Measurements from ENCODE around the gene EBLN1.
A peak's percentile ranks its signal among the peaks of the same experiment; 100 is the strongest.

EBLN1 gene

DNA sequence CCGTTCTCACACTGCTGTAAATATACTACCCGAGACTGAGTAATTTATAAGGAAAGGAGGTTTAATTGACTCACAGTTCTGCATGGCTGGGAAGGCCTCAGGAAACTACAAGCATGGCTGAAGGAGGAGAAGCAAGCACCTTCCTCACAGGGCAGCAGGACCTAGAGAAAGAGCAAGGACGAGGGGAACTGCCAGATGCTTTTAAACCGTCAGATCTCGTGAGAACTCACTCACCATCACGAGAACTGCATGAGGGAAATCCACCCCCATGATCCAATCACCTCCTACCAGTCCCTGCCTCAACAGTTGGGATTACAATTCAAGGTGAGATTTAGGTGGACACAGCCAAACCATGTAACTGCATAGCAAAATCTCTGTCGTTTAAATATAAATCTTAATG lies at the start of gene EBLN1:
TSS of gene EBLN1 (minus strand) at position 174 of the 400 bp plus-strand sequence. CDS start 8,032 bp downstream, outside the sequence.
- DNase-seq = no peak

DNA sequence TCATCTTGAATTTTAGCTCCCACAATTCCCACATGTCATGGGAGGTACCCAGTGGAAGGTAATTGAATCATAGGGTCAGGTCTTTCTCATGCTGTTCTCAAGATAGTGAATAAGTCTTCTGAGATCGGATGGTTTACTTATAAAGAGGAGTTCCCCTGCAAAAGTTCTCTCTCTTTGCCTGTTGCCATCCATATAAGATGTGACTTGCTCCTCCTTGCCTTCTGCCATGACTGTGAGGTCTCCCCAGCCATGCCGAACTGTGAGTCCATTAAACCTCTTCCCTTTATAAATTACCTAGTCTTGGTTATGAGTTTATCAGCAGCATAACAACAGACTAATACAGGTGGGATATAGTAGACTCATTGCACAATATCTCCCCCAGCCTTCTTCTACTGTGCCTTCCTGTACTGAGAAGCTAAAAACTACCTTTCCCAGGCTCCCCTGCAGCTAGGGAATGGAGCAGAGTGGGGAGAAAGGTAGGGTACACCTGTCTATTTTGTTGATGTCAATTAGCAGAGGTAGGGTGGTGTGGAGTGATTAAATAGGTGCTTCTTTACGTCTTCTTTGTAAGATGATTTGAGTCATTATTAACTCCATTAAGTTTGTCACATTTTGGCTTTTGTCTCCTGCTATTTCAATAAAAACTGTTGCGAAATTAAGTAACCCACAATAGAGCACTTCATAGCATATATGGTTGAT lies 48.2 kb upstream of the EBLN1 start:
- no peak for DNase-seq

DNA sequence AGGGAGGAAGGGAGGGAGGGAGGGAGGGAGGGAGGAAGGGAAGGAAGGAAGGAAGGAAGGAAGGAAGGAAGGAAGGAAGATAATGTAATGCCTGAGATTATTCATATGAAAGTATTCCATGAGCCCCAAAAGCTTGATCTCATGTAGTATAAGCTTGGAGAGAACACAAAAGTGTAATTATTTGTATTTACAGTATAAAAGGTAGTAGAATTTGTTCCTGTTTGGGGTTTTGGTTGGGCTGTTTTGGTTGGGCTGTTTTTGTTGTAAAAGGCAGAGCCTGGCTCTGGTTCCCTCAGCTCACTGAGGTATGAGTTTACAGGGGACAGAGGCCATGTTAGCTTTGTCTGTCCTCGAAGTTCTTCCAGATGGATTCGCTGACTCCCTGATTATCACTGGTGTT lies 45.3 kb upstream of the EBLN1 start:
- DNase-seq = no peak

DNA sequence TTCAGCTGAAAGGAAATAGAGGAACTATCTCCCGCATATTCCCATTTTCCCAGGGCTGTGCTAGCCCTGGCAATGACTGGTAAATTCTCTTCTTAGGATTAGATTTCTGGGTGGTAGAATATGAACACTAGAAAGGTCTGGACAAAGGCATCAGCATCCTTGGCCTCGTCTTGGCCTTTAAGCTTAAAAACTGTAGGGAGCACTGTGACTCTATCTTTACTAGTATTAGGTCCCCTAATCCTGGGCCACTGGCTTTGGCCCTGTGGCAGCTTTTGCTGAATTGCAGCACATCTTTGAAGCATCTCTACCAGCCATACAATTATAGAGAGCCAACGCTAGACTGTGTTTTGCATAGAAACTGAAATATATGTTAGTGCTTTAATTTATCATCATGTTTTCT lies 41.5 kb upstream of the EBLN1 start:
- DNase-seq = peak; percentile 10

DNA sequence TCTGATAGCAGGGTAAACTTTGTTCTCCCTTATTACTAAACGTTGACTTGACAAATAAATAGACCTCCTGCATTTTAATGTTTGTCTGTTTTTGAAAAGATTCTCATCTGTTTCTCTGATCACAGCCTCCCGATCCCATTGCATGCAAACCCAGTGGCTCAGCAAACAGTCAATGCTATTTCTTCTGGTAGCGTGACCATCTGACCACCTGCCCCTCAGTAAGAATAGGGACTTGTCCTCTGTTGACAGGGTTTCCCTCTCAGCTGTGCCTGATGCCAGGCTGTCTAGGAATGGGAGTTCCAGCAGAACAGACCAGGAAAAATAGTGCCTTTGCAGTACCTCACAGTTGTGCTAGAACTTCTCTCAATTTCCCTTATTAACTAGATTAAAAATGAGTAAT lies 40.7 kb upstream of the EBLN1 start:
- DNase-seq = no peak

DNA sequence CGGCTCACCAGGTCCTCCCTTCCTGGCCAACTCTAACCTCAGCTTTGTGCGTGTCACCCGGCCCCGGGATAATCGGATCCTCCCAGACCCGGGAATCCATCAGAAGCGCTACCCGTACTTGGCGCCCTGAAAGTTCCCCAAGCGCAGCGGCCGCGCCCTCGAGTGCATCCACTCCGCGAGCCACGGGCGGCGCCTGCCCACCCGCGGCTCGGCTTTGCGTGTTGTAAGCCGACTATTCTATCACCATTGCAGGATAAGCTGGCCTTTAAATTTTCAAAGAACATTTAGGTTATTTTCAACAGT lies 35.7 kb upstream of the EBLN1 start:
- DNase-seq = peak; percentile 55

DNA sequence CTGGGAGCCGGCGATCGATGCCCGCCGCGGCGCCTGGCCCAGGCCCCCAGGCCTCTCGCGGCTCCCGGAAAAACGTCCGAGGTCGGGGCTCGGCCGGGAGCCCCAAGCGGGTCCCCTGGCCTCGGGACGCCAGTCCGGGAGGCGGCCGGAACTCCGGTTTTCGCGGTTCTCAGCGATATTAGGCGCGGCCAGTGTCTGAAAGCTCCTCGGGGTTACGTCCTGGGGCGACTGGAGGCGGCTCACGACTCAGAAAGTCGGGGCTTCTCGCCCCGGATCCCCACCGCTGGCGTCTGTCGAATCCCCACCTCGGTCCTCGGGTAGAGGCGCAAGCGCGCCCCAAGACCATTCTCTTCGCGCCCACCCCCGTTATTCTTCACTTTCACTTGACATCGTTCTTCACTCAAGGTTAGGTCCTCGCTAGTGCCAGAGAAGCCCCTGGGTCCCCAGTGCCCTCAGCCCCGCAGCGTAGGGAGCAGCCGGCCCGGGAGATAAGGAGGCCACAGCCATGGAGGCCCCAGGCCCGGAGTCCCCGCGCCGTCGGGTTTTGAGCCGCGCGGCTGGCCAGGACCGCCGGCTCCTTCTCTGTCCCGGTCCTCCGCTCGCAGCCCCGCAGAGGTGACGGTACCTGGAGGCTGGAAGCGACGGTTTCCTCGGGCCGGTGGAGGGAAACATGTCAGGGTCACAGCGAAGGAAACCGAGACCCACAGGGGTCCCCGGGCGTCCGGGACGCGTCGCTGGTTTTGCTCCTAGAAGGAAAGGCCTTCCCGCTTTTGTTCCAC lies 35.2 kb upstream of the EBLN1 start:
- DNase-seq = peak; percentile 44

DNA sequence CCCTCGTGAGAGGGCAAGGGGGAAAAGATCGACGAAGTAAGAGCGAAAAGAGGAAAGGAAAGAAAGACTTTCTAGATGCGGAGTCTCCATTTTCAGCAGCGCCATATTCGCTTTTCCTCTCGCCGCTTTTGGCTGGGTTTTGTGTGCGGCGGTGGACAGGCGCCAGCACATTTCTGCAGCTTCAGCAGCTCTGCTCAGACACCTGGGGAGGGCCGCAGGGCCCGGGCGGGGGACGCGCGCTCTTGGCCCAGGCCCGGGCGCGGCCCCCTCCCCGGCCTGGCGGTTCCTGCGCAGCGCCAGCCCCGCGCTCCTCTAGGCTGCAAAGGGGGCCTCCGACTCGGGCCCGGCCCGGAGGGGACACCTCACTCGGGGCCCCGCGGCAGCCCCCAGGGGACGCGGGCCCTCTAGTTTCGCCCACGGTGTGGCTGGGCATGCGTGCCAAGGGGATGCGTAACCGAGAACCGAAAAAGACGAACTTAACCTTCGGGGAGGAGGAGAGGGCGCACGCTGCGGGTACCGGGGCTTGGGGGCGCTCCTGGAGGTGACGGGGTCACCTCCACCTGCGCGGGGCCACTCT lies 34.5 kb upstream of the EBLN1 start:
- peak; percentile 42 for DNase-seq

DNA sequence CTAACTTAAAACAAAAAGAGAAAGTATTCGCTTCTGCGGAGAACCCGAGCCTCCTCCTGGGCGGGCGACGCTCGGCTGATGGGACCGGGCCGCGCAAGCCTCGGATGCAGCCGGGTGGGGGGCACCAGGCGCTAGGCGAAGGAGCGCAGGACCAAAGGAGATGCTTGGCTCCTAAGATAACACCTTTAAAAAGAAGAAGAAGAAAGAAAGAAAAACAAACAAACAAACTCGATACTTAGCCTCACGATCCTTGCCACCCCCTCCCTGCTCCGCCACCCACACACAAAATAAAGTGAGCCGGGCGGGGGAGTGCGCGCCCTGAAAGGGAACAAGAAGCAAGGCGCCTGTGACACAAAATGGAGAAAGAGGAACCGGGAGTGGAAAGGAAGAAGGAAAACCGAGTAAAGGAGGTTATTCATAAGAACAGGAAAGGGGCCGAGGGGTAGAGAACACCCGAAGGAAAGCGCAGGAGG lies 34.0 kb upstream of the EBLN1 start:
- DNase-seq = peak; percentile 66

DNA sequence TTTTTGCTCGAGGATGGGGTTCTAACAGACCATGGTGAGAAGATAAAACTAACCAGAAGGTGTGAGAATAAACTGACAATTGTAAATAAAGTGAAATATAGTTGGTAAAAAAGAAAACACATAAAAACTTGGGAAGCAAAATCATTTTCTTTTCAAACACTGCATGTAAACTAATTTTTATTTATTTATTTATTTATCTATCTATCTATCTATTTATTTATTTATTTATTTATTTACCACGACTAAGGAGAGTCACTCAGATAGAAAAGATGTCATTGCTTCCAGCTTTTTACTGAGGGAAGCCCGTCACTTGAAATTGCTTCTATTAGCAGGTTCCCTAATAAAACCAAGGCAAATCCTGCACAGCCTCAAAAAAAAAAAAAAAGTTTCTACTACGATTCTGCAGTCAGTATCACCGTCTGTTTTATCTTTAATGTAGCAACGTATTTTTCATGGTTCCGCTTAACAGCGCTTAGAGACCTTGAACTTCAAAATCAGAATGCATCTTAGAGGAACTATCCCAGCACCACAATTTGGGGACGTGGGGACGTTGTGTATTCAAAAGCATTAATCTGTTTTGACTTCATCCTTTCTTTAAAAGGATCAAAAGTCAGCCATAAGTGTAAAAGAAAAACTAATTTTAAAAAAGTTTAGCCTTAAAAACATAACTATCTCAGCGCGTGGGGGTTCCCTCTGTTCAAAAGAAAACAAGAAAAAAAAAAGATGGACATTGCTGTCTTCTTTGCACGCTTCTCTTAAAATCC lies 33.3 kb upstream of the EBLN1 start:
- DNase-seq = no peak

DNA sequence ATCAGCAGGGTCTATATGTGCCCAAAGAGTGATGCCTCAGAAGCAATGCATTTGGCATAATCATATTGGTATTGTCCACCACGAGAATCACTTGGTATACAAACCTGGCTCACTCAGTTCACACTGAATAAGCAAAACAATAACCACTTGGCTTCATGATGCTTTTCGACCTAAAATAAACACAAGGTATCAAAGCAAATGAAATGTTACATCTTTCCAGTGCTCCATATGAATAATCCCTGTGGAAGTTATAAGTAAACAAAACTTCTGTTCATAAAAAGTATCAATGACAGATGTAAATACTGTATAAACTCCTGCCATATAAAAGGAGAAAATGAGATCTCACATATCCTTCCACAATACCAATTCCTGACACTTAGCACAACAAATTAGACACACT lies 29.8 kb upstream of the EBLN1 start:
- no peak for DNase-seq

DNA sequence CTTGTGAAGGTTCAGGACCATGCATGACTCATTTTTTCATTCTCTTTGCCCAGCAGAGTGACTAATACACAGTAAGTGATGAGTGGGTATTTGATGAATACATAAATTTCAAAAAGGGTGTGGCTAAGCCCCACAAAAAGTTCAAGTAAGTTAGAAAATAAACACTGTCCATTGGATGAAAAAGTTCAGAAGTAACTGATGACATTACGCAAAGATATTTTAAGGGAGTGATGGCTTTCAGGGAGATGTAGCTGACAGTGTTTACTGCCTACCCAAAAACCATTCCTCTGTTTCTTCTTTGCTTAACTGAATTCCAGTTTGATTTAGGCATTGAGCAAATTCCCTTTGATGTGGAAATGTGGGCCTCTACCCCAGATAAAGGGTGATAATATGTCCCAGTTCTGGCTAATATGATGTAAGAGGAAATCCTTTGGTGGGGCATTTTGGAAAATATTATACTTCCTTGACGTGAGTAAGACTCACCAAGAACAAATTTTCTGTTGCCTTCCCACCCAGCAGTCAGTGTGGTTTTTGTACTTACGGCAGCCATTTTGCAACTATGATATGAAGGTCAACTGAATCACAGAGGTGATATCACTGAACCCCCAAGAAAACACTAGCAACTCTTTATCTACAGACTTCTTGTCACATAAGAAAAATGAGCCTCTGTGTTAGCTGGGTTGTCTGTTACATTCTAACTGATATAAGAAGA lies 29.0 kb upstream of the EBLN1 start:
- peak; percentile 10 for DNase-seq

DNA sequence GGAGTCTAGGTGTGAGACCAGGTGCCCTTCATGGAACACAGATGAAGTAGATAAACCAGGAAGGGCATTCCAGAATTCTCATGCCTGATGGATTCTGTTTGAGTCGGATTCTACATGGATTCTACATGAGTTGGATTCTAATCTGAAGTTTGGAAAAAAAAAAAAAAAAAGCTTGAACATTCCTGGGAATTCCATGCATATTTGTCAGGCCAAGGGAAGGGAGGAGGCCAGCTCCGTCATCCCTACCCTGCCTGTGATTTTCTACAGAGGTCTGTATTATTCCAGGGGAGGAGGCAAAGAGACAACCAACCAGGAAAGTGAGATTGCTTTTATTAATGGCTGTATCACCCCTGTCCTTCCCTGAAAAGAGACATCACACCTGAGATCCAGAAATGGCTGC lies 27.8 kb upstream of the EBLN1 start:
- DNase-seq = no peak

DNA sequence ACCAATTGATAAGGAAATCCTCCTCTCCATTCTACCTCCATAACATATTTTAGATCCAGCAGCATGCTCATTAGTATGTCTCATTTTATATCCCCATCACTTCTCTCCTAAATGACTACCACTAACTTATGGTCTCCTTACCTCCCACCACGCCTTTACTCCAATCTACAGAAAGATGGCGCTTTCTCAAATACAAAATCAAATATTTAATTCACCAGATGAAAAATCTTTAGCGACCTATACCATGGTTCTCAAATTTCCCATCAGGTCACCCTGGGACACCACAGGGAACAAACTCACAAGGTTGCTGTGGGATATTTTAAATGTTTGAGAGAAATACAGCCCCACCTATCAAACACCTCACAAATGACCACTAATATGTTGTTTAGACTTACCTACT lies 27.0 kb upstream of the EBLN1 start:
- DNase-seq = no peak

DNA sequence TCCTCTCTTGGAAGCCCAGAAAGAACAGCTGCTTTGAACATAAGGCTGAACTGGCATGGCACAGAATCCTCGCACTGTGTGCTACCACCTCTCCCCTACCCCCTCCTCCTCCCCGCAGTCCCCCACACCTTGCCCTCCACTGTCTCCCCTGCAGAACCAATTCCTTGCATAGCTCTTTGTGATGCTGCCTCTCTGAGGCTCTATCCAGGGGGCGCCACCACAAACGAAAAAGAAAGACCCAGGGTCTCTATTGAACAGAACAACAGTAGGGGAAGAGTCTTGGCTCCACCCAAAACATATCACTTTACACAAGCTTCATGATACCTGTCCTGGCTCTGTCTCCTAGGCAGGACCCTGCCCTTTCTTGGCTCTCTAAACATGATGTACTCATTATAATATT lies 26.2 kb upstream of the EBLN1 start:
- peak; percentile 2 for DNase-seq

DNA sequence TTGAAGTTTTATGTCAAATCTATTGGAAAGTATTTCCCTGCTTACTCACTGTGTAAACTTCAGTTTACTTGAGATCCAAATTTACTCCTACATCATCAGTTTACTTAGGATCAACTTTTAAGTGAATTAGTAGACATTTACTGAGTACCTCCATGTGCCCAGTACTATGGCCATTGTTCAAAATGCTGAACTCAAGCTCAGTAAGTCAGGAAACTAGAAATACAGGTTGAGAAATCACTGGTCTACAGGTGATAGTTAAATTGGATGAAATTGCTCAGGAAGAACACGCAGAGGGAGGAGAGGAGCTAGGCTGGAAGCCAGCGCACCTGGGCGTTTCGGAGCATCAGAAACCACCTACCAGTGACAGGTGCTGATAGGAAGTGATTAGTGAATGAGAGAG lies 25.5 kb upstream of the EBLN1 start:
- no peak for DNase-seq

DNA sequence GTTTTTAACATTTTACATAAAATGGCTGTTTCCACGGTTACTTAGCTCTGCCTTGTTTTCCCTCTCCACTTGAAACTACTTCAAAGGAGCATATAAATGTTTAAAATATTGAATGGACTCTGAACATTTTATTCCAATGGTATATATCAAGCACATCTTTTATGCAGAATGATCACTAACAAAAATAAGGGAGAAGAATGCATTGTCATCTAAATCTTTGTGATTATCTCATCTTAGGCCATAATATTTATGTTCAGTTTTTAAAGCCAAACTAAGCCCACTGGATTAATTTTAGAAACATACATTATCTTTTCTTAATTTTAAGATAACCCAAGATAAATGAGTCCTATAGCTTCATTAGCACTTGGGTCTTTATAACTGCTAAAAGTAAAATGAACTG lies 13.4 kb upstream of the EBLN1 start:
- no peak for DNase-seq

DNA sequence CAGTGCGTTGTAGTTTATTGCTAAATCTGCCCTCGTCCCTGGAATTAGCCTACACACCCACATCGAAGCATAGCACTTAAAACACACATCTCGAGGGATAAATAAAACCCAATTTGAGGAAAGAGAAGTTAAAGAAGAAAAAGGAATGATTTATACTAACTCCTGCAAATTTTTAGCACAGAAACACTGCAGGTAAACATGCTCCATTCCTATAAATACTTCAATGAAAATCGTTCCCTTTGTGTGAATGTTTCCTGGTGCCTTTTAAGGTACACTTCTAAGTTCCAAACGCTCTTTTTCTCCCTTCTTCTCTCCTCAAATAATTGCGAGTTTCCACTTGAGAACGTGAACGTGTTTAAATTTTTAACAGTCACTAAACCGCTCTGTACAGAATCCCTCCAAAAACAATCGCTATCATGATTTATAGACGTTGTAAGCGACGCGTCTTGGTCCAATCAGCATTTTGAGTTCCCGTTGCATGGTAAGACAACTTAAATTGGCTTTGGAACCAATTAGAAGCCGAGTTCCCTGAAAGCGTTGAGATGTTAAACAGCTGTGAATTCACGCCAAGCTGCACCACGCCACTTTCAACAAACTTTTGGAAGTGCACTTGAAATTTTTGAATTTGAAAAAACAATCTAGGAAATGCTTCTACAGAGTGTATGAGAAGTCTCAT lies 12.5 kb upstream of the EBLN1 start:
- peak; percentile 15 for DNase-seq

DNA sequence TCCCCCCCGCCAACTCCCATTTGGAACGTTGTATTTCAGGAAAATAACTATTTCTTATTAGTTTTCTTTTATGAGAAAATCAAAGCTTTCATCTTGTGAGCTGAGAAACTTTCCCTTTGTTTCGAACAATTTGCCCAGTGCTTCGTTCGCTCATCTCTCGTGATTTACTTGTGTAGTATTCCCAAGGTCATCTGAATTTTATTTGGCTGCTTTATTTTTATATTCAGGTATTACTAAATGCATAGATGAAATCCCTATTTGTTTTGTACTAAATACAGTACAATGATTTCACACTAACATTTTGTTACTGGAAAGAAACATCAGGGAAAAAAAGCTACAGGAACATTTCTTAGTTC lies 12.0 kb upstream of the EBLN1 start:
- no peak for DNase-seq

DNA sequence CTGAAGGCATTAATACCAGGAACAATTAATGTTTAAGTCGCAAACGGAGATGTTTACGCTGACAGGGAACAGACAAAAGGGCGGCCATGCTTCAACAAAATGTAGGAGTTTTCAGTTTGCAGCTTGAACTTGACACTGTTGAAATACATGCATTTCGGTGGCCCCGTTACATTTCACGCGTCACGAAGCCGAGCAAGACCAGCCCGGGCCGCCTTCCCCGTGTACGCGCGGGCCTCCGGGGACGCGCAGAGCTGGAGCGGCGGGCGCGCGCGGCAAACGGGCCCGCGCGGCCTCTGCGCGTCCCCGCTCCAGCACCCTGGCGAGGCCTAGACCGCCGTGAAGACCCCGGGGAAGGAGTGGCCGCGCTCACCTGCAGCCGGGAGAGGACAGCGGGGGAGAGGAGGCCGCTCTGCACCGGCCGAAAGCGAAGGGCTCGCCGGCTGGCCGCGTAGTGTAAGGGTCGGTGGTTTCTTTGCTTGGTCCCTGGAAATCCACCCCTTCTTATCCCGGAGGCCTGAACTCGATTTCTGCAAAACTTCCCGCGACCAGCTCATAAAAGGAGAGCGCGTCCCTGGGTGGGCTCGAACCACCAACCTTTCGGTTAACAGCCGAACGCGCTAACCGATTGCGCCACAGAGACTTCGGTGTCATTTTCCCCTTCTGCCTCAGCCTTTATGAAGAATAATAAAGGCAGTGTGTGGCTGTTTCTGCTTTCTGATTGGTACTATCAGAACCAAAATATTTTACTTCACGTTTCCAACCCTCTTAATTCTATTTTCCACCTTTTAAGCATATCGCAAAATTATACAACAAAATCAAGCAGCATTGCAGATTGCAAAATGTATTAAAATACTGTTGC lies 11.4 kb upstream of the EBLN1 start:
- DNase-seq = peak; percentile 84
